H1 (cell line): ENCODE results near the gene LCN9. TPM values are rescaled to one million over a fixed set of nuclear protein-coding genes. Genes with fewer than 3 reads are reported as not detected.

ENCODE experiments used
- CBX5 ChIP-seq: fragments of 300-800, 300-1000 bp; sonication (generic); IDR thresholded peaks from 2 replicates; pipeline ENCODE4 v1.7.1; 2016; ENCODE audit warnings: antibody characterized with exemption, low read length, low read depth
- CHD1 ChIP-seq: IDR thresholded peaks from 2 replicates; pipeline ENCODE4 v1.6.1; 2012; ENCODE audit warnings: low read depth, low read length, improper control_type of control experiment
- CHD7 ChIP-seq: fragments of 300-600 bp; sonication (generic); IDR thresholded peaks from 2 replicates; pipeline ENCODE4 v1.7.1; 2012; ENCODE audit warnings: low read length, moderate library complexity, mild to moderate bottlenecking, inconsistent platforms; ENCODE audit not compliant: insufficient replicate concordance
- EGR1 ChIP-seq: IDR thresholded peaks from 2 replicates; pipeline ENCODE4 v1.6.1; 2011; ENCODE audit warnings: low read depth, low read length, borderline replicate concordance
- GTF2F1 ChIP-seq: IDR thresholded peaks from 2 replicates; pipeline ENCODE4 v1.6.1; 2012; ENCODE audit warnings: low read depth, low read length, improper control_type of control experiment, borderline replicate concordance
- KDM4A ChIP-seq: IDR thresholded peaks from one replicate; pipeline ENCODE4 v1.7.1; 2012; ENCODE audit warnings: low read depth, mild to moderate bottlenecking, moderate library complexity, low read length, inconsistent platforms; ENCODE audit not compliant: severe bottlenecking
- MAX ChIP-seq: IDR thresholded peaks from 2 replicates; pipeline ENCODE4 v1.6.1; 2012; ENCODE audit warnings: inconsistent platforms
- POU5F1 ChIP-seq: IDR thresholded peaks from 2 replicates; pipeline ENCODE4 v1.6.1; 2011; ENCODE audit warnings: low read depth, mild to moderate bottlenecking, low read length, moderate library complexity
- TAF7 ChIP-seq: optimal IDR thresholded peaks from 2 replicates; pipeline ENCODE3; 2011; ENCODE audit warnings: low read depth, mild to moderate bottlenecking, inconsistent platforms, low read length, moderate library complexity, borderline replicate concordance
- polyA plus RNA-seq, 7 experiments: library from polyadenylated mRNA; depleted of rRNA in 3 of 7; stranded (reverse) in 5 of 7; unstranded in 2 of 7; fragments of >200 nt in 5 of 7; fragments of 200-250 nt in 2 of 7; gene quantifications; 1 replicate in 5 of 7; 2 replicates in 1 of 7; 4 replicates in 1 of 7; pipeline versions ENCODE4 v1.2.1 to v1.2.3, GENCODE V29; 2011 to 2013; ENCODE audit warnings: missing spikeins in 2 of 7, mixed read lengths in 2 of 7
- total RNA-seq: library from RNA; stranded (reverse); fragmentation: NEBNext Ultra II Directional; extraction: Animal tissue kit (Norgen Biotek cat#: 25700); gene quantifications from 2 replicates; pipeline ENCODE4 v1.2.1, GENCODE V29; 2021

Gene LCN9
- total and polyA plus RNA-seq, 2 of the 8 experiments (the other 6 are each of a cell fraction or from before 2014, with no cell fraction given): 2.3 to 3.1 TPM

- TF ChIP-seq CHD7 (no peak), TAF7 (no peak), CBX5 (no peak), POU5F1 (no peak), GTF2F1 (no peak), KDM4A (peak; percentile 22), CHD1 (no peak), MAX (0 out of 2 replicates have a peak, but pooled peaks have one; percentile 5), EGR1 (no peak)
Measured at GRCh38 chr9:135701067-135701958, 38.2 kb downstream of the LCN9 start (continued).
